NCI-H2107 (cell line): ENCODE data around the gene RAB28.

ENCODE experiments used
- DNase-seq: peaks from one replicate; lab custom pipeline; 2025; lab: John Stamatoyannopoulos, UW

RAB28 gene

GRCh38 chr4:13509442-13509841 is 25.3 kb upstream of the RAB28 start:
- no peak for DNase-seq

GRCh38 chr4:13504374-13504773 is 20.2 kb upstream of the RAB28 start:
- DNase-seq: no peak

GRCh38 chr4:13498469-13498868 is 14.3 kb upstream of the RAB28 start:
- no peak for DNase-seq

- DNase-seq: no peak
Observed at GRCh38 chr4:13496605-13497004, 12.5 kb upstream of the RAB28 start.

GRCh38 chr4:13495753-13496152 is 11.6 kb upstream of the RAB28 start:
- no peak for DNase-seq

GRCh38 chr4:13493793-13494192 is 9.7 kb upstream of the RAB28 start:
- DNase-seq: no peak

GRCh38 chr4:13492747-13493146 is 8.6 kb upstream of the RAB28 start:
- DNase-seq: no peak

- DNase-seq: no peak
Observed at GRCh38 chr4:13484749-13485221, 645 bp upstream of the RAB28 start.

- DNase-seq: no peak
Observed at GRCh38 chr4:13483768-13484121, 395 bp downstream of the RAB28 start.

- DNase-seq: no peak
Observed at GRCh38 chr4:13483136-13483767, 888 bp downstream of the RAB28 start.

- DNase-seq: no peak
Observed at GRCh38 chr4:13481569-13481968, 2.6 kb downstream of the RAB28 start.

- DNase-seq: no peak
Observed at GRCh38 chr4:13478707-13479106, 5.4 kb downstream of the RAB28 start.

GRCh38 chr4:13478131-13478530 is 6.0 kb downstream of the RAB28 start:
- DNase-seq: no peak

GRCh38 chr4:13476915-13477314 is 7.2 kb downstream of the RAB28 start:
- no peak for DNase-seq

GRCh38 chr4:13476152-13476551 is 8.0 kb downstream of the RAB28 start:
- no peak for DNase-seq

GRCh38 chr4:13471400-13471799 is 12.7 kb downstream of the RAB28 start:
- no peak for DNase-seq

GRCh38 chr4:13470379-13470778 is 13.8 kb downstream of the RAB28 start:
- DNase-seq: no peak

GRCh38 chr4:13464973-13465372 is 19.2 kb downstream of the RAB28 start:
- no peak for DNase-seq

- DNase-seq: no peak
Observed at GRCh38 chr4:13464543-13464942, 19.6 kb downstream of the RAB28 start.

- DNase-seq: no peak
Observed at GRCh38 chr4:13461191-13461905, 22.8 kb downstream of the RAB28 start.

GRCh38 chr4:13455411-13455810 is 28.7 kb downstream of the RAB28 start:
- DNase-seq: no peak

- DNase-seq: no peak
Observed at GRCh38 chr4:13454786-13455185, 29.4 kb downstream of the RAB28 start.

GRCh38 chr4:13452927-13453579 is 31.1 kb downstream of the RAB28 start:
- no peak for DNase-seq
